Measurements from ENCODE around the gene TERF2IP. TPM values are rescaled to one million over a fixed set of nuclear protein-coding genes. Genes with fewer than 3 reads are reported as not detected.

Gene TERF2IP
- total and polyA plus RNA-seq, 7 donors = 29.8 to 59.0 (median 56.0) TPM

GRCh38 chr16:75679366-75679765 is 31.8 kb downstream of the TERF2IP start:
- ATAC-seq = no peak
- Histone ChIP-seq H3K27ac (no peak overlapping the region), H3K36me3 (ENCODE audit: insufficient read depth in 1 of 2, low read depth in 1 of 2) (no peaks in the 10 kb centered on the region), H3K27me3 (ENCODE audit: insufficient read depth in 3 of 3, low read length in 2 of 3) (no peaks in the 10 kb centered on the region), H3K9me3 (no peaks in the 10 kb centered on the region), H3K4me1 (no peaks in the 10 kb centered on the region), H3K4me3 (no peak overlapping the region)
- no peak for DNase-seq
- WGBS, 3 donors = 58 to 69% (median 63%) methylated on average over 5 of the region's 5 CpGs
- intact Hi-C loops (cut with DNase I) = no loop called here
- no peak for TF ChIP-seq CTCF (IDR thresholded peaks at IDR 0.05)

DNA sequence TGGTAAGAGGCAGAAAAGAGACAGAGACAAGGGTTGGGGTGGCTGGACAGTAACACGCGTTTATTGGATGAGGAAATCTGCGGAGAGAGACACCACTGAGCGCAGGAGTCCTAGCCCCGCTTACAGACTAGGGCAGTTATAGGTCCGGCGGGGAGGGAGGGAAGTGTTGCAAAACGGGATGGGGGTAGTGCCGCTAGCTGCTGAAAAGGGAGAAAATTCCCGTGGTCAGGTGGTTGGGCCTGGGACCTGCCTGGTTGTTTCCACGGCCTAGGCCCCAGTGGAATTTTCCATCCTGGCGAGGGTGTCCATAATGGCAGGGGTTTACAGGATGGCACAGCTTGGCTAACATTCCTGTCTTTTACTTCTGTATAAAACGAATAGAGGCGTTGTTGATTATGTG is 34.7 kb downstream of the TERF2IP start:
- TF ChIP-seq CTCF (IDR thresholded peaks at IDR 0.05) = no peak
- no peaks in the 10 kb centered on the region for H3K9me3 ChIP-seq
- WGBS, 3 donors = 87 to 91% (median 87%) methylated on average over 14 of the region's 14 CpGs
- intact Hi-C loops (cut with DNase I) = no loop called here
- no peak overlapping the region for H3K27ac ChIP-seq
- H3K4me3 ChIP-seq = no peak overlapping the region
- H3K36me3 ChIP-seq (ENCODE audit: insufficient read depth in 1 of 2, low read depth in 1 of 2) = no peaks in the 10 kb centered on the region
- no peaks in the 10 kb centered on the region for H3K4me1 ChIP-seq
- no peak for ATAC-seq
- no peak for DNase-seq
- H3K27me3 ChIP-seq (ENCODE audit: insufficient read depth in 3 of 3, low read length in 2 of 3) = no peaks in the 10 kb centered on the region

DNA sequence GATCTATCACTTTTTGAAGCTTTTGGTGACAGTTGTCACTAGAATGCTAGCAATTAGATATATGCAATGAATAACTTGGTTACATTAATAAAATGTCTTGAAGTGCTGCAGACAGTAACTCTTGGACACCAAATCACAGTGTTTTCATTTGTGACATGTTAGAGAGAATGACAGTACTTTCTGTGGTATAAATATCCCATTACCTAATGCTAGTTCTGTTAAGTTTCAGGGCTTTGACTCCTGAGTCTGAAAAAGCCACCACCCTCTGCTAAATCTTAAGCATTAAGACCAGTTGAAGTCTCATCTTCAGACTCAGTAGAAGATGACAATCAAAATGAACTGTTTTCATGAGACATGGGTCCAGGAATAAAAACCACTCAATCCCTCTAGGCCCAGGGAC is 39.8 kb downstream of the TERF2IP start:
- ATAC-seq = no peak
- no peak for DNase-seq
- H3K36me3 ChIP-seq (ENCODE audit: insufficient read depth in 1 of 2, low read depth in 1 of 2) = no peaks in the 10 kb centered on the region
- intact Hi-C loops (cut with DNase I) = no loop called here
- H3K4me1 ChIP-seq = no peaks in the 10 kb centered on the region
- no peaks in the 10 kb centered on the region for H3K9me3 ChIP-seq
- no peaks in the 10 kb centered on the region for H3K27me3 ChIP-seq (ENCODE audit: insufficient read depth in 3 of 3, low read length in 2 of 3)
- H3K4me3 ChIP-seq = no peak overlapping the region
- no peak overlapping the region for H3K27ac ChIP-seq
- no peak for TF ChIP-seq CTCF (IDR thresholded peaks at IDR 0.05)

GRCh38 chr16:75695708-75696107 is 48.1 kb downstream of the TERF2IP start:
- Histone ChIP-seq H3K9me3 (no peaks in the 10 kb centered on the region), H3K27me3 (ENCODE audit: insufficient read depth in 3 of 3, low read length in 2 of 3) (no peaks in the 10 kb centered on the region), H3K4me3 (no peak overlapping the region), H3K4me1 (no peaks in the 10 kb centered on the region), H3K27ac (no peak overlapping the region), H3K36me3 (ENCODE audit: insufficient read depth in 1 of 2, low read depth in 1 of 2) (no peaks in the 10 kb centered on the region)
- WGBS, 3 donors = 79 to 80% (median 80%) methylated on average over 6 of the region's 6 CpGs
- DNase-seq = no peak
- intact Hi-C loops (cut with DNase I) = no loop called here
- ATAC-seq = no peak
- no peak for TF ChIP-seq CTCF (IDR thresholded peaks at IDR 0.05)

DNA sequence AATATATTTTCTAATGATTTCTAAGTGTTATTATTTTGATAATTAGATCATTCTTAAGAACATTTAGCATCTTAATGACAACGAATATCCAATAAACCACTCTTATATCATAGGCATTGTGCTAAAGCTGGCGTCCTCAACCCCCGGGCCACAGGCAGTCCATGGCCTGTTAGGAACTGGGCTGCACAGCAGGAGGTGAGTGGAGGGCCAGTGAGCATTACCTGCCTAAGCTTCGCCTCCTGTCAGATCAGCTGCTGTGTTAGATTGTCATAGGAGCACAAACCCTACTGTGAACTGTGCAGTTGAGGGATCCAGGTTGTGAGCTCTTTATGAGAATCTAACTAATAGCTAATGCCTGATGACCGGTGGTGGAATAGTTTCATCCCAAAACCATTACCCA is 50.0 kb downstream of the TERF2IP start:
- no peaks in the 10 kb centered on the region for H3K9me3 ChIP-seq
- no peak for TF ChIP-seq CTCF (IDR thresholded peaks at IDR 0.05)
- ATAC-seq = no peak
- H3K27ac ChIP-seq = no peak overlapping the region
- 88 to 94% (median 90%) methylated on average over 5 of the region's 5 CpGs for WGBS, 3 donors
- H3K27me3 ChIP-seq (ENCODE audit: insufficient read depth in 3 of 3, low read length in 2 of 3) = no peaks in the 10 kb centered on the region
- no peaks in the 10 kb centered on the region for H3K36me3 ChIP-seq (ENCODE audit: insufficient read depth in 1 of 2, low read depth in 1 of 2)
- no peaks in the 10 kb centered on the region for H3K4me1 ChIP-seq
- H3K4me3 ChIP-seq = no peak overlapping the region
- intact Hi-C loops (cut with DNase I) = no loop called here
- no peak for DNase-seq
